ENCODE results near the gene PMM2.

The PMM2 gene

DNA sequence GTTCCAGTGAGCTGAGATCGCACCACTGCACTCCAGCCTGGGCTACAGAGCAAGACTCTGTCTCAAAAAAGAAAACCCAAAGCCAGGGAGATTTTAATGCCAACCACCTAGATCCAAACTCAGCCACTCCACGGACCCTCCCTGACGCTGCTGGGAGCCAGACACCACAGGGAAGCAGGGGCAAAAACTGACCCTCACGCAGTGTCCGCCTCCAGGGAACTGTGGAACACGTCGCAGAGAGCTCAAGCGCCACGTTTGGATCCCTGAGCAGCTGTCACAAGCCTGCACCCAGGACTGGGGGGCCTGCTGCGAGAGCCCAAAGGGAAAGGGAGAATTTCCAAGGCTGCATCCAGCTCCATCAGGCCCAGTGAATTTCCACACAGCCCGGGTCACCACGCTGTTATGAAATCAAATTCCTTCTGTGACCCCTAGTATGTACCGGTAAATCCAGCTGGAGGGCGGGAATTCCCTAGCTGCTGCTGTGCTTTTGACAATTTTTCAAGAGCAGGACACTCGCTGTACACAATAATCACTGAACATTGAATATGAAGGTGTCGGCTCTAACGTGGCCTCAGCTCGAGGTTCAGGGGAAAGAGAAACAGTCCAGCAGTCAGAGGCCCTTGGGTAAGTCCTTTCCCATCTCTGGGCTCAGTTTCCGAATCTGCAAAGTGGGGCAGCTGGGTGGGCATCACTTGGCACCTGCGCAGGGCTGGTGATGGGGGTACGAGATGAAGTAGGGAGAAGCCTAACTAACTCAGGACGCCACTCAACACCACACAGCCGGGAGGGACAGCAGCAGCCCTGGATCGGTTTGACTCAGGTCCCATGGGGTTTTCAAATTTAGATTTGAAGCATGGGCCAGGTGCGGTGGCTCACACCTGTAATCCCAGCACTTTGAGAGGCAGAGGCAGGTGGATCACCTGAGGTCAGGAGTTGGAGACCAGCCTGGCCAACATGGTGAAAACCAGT is 62.6 kb downstream of the PMM2 start:
- H3K27me3 ChIP-seq (ENCODE audit: insufficient read depth, poor library complexity, severe bottlenecking) = no peaks in the 10 kb centered on the region
- no peak overlapping the region for H3K4me3 ChIP-seq (replicated peaks; ENCODE audit: insufficient read depth, low read length)
- no peak overlapping the region for H3K27ac ChIP-seq (replicated peaks)
- TF ChIP-seq SPI1 (IDR thresholded peaks at IDR 0.05; ENCODE audit: borderline replicate concordance, low read depth) = no peak
- TF ChIP-seq, protein P1, sequence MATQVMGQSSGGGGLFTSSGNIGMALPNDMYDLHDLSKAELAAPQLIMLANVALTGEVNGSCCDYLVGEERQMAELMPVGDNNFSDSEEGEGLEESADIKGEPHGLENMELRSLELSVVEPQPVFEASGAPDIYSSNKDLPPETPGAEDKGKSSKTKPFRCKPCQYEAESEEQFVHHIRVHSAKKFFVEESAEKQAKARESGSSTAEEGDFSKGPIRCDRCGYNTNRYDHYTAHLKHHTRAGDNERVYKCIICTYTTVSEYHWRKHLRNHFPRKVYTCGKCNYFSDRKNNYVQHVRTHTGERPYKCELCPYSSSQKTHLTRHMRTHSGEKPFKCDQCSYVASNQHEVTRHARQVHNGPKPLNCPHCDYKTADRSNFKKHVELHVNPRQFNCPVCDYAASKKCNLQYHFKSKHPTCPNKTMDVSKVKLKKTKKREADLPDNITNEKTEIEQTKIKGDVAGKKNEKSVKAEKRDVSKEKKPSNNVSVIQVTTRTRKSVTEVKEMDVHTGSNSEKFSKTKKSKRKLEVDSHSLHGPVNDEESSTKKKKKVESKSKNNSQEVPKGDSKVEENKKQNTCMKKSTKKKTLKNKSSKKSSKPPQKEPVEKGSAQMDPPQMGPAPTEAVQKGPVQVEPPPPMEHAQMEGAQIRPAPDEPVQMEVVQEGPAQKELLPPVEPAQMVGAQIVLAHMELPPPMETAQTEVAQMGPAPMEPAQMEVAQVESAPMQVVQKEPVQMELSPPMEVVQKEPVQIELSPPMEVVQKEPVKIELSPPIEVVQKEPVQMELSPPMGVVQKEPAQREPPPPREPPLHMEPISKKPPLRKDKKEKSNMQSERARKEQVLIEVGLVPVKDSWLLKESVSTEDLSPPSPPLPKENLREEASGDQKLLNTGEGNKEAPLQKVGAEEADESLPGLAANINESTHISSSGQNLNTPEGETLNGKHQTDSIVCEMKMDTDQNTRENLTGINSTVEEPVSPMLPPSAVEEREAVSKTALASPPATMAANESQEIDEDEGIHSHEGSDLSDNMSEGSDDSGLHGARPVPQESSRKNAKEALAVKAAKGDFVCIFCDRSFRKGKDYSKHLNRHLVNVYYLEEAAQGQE (IDR thresholded peaks at IDR 0.05; ENCODE audit: insufficient replicate concordance, low read depth) = no peak
- no peak for TF ChIP-seq GABPA (IDR thresholded peaks at IDR 0.05; ENCODE audit: low read depth)
- peak; percentile 17; the same call in 1 of the 2 replicates for TF ChIP-seq POLR2AphosphoS5 (IDR thresholded peaks at IDR 0.05; ENCODE audit: low read depth)
- TF ChIP-seq, protein P2, sequence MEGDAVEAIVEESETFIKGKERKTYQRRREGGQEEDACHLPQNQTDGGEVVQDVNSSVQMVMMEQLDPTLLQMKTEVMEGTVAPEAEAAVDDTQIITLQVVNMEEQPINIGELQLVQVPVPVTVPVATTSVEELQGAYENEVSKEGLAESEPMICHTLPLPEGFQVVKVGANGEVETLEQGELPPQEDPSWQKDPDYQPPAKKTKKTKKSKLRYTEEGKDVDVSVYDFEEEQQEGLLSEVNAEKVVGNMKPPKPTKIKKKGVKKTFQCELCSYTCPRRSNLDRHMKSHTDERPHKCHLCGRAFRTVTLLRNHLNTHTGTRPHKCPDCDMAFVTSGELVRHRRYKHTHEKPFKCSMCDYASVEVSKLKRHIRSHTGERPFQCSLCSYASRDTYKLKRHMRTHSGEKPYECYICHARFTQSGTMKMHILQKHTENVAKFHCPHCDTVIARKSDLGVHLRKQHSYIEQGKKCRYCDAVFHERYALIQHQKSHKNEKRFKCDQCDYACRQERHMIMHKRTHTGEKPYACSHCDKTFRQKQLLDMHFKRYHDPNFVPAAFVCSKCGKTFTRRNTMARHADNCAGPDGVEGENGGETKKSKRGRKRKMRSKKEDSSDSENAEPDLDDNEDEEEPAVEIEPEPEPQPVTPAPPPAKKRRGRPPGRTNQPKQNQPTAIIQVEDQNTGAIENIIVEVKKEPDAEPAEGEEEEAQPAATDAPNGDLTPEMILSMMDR (IDR thresholded peaks at IDR 0.05; ENCODE audit: insufficient read depth, low read length) = no peak
- no peak for DNase-seq (ENCODE audit: low read depth in 1 of 2, low spot score in 1 of 2)

DNA sequence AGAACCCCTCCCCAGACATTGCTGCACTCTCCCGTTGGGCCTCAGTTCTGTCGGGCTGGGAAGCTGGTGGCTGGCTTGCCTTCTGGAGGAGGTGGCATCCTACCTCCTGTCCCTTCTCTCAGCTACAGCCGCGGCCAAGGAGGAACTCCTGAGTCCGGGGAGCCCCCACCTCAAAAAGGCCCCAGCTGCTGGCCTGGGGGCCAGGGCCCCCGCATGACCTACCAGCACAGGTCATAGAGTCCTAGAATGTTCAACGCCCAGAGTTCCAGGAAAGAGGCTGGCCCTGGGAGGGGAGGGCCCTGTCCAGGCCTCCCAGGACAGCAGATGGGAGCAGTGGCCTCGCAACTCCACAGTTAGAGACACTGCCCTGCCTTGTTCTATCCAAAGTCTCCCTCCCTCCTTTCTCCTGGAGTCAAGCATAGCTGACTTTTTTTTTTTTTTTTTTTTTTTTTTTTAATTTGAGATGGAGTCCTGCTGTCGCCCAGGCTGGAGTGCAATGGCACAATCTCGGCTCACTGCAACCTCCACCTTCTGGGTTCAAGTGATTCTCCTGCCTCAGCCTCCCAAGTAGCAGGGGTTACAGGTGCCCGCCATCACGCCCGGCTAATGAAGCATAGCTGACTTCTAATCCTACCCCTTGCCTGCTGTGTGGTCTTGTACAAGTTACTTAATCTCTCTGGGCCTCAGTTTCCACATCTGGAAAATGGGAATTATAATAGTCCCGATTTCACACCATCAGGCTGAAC is 64.1 kb downstream of the PMM2 start:
- H3K27ac ChIP-seq (replicated peaks) = no peak overlapping the region
- H3K27me3 ChIP-seq (ENCODE audit: insufficient read depth, poor library complexity, severe bottlenecking) = no peaks in the 10 kb centered on the region
- TF ChIP-seq SPI1 (IDR thresholded peaks at IDR 0.05; ENCODE audit: borderline replicate concordance, low read depth) (no peak), GABPA (IDR thresholded peaks at IDR 0.05; ENCODE audit: low read depth) (no peak), POLR2AphosphoS5 (IDR thresholded peaks at IDR 0.05; ENCODE audit: low read depth) (no peak)
- TF ChIP-seq, protein P1 (IDR thresholded peaks at IDR 0.05; ENCODE audit: insufficient replicate concordance, low read depth) = no peak
- TF ChIP-seq, protein P2 (IDR thresholded peaks at IDR 0.05; ENCODE audit: insufficient read depth, low read length) = no peak
- no peak overlapping the region for H3K4me3 ChIP-seq (replicated peaks; ENCODE audit: insufficient read depth, low read length)
- DNase-seq (ENCODE audit: low read depth in 1 of 2, low spot score in 1 of 2) = no peak

DNA sequence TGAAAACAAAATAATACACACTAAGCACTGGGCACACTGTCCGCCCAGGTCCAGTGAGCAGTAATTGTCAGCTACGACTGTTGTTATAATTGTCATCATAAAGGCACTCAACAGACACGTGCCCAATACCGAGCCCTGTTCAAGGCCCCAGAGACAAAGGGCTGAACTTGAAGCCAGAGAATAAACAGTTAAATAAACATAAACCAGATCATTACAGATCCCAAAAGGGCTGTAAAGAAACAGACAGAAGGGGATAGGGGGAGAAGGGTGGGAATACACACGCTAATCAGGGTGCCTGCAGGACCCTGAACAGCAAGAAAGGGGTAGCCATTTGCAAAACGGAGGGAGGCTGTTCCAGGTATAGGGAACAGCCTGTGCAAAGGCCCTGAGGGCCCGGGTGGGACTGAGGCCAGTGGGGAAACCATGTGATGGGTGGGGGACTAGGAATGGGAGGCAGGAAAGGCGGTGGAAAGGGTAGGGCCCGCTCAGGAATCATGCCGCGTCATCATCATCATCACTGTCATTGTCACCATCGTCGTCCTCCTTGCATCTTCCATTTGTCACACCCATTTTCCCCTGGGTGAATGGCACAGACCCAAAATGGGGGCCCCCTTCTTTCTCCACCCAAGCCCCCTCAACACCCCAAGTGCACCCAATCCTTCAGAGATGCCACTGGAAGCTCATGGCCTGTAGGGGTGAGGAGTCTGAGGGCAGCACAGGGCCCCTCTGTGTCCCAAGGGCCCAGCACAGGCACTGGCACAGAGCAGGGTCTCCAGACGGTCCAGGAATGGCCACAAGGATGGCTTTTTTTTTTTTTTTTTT is 64.9 kb downstream of the PMM2 start:
- Histone ChIP-seq H3K4me3 (replicated peaks; ENCODE audit: insufficient read depth, low read length) (no peak overlapping the region), H3K27ac (replicated peaks) (no peak overlapping the region)

More for the DNA sequence above, 64.9 kb downstream of the PMM2 start:
- no peak for TF ChIP-seq POLR2AphosphoS5 (IDR thresholded peaks at IDR 0.05; ENCODE audit: low read depth)
- TF ChIP-seq, protein P1 (IDR thresholded peaks at IDR 0.05; ENCODE audit: insufficient replicate concordance, low read depth) = no peak
- TF ChIP-seq, protein P2 (IDR thresholded peaks at IDR 0.05; ENCODE audit: insufficient read depth, low read length) = no peak
- TF ChIP-seq GABPA (IDR thresholded peaks at IDR 0.05; ENCODE audit: low read depth) = no peak
- TF ChIP-seq SPI1 (IDR thresholded peaks at IDR 0.05; ENCODE audit: borderline replicate concordance, low read depth) = no peak
- DNase-seq (ENCODE audit: low read depth in 1 of 2, low spot score in 1 of 2) = no peak
- H3K27me3 ChIP-seq (ENCODE audit: insufficient read depth, poor library complexity, severe bottlenecking) = no peaks in the 10 kb centered on the region

Measured in HL-60 (cell line).